HepG2 (cell line): ENCODE measurements around the gene CDH8. TPM values are rescaled to one million over a fixed set of nuclear protein-coding genes. Genes with fewer than 3 reads are reported as not detected.

ENCODE experiments used
- DZIP1 ChIP-seq: sonication (generic); formaldehyde crosslinking; IDR thresholded peaks from 2 replicates; pipeline ENCODE4 v1.5.0; 2020; ENCODE audit warnings: mild to moderate bottlenecking, missing genetic modification reagents
- KLF11 ChIP-seq: IDR thresholded peaks from 2 replicates; pipeline ENCODE4 v1.6.1; 2016; ENCODE audit warnings: missing compliant biosample characterization
- MIER2 ChIP-seq: IDR thresholded peaks from 2 replicates; pipeline ENCODE4 v1.6.1; 2016; ENCODE audit warnings: missing biosample characterization, missing genetic modification reagents
- MTA1 ChIP-seq: sonication (generic); formaldehyde crosslinking; IDR thresholded peaks from 2 replicates; pipeline ENCODE4 v1.4.0; 2020; ENCODE audit warnings: missing genetic modification reagents, mild to moderate bottlenecking, borderline replicate concordance
- PAX8 ChIP-seq: sonication (generic); formaldehyde crosslinking; IDR thresholded peaks from 2 replicates; pipeline ENCODE4 v1.8.0; 2022; ENCODE audit warnings: mild to moderate bottlenecking, missing genetic modification reagents, borderline replicate concordance
- PCBP2 ChIP-seq: fragments of 200-400 bp; formaldehyde crosslinking; optimal IDR thresholded peaks from 2 replicates; pipeline ENCODE3; 2018; ENCODE audit warnings: low read length, low read depth; ENCODE audit not compliant: poor library complexity, severe bottlenecking
- PRMT3 ChIP-seq: sonication (generic); formaldehyde crosslinking; IDR thresholded peaks from 2 replicates; pipeline ENCODE4 v1.8.1; 2022; ENCODE audit warnings: low read depth, mild to moderate bottlenecking, moderate library complexity, missing genetic modification reagents, borderline replicate concordance
- ZNF431 ChIP-seq: sonication (generic); formaldehyde crosslinking; IDR thresholded peaks from 2 replicates; pipeline ENCODE4 v1.9.0; 2022; ENCODE audit warnings: missing genetic modification reagents, low read depth, mild to moderate bottlenecking, borderline replicate concordance
- ZNF550 ChIP-seq: sonication (generic); formaldehyde crosslinking; IDR thresholded peaks from 2 replicates; pipeline ENCODE4 v1.4.0; 2020; ENCODE audit warnings: mild to moderate bottlenecking, missing genetic modification reagents, borderline replicate concordance
- ZNF569 ChIP-seq: sonication (generic); formaldehyde crosslinking; IDR thresholded peaks from 2 replicates; pipeline ENCODE4 v1.5.0; 2020; ENCODE audit warnings: mild to moderate bottlenecking, missing genetic modification reagents, moderate library complexity, borderline replicate concordance
- polyA plus RNA-seq, 8 experiments: library from polyadenylated mRNA; depleted of rRNA in 3 of 8; stranded (reverse) in 7 of 8; unstranded in 1 of 8; fragments of >200 nt; fragmentation: Illumina TruSeq in 4 of 8; extraction: Trizol in 4 of 8; gene quantifications; 2 replicates each; pipeline versions ENCODE4 v1.2.1 to v1.2.3, GENCODE V29; 2011 to 2016; ENCODE audit warnings: low read depth in 4 of 8, missing spikeins in 1 of 8, mixed read lengths in 1 of 8; ENCODE audit not compliant: insufficient read depth in 1 of 8
- total RNA-seq, 5 experiments: library from RNA; depleted of rRNA; stranded (reverse); fragments of >200 nt; fragmentation: Illumina TruSeq; extraction: Trizol; gene quantifications; 2 replicates each; pipeline ENCODE4 v1.2.3, GENCODE V29; 2016; ENCODE audit warnings: low read depth in 1 of 5
- TF ChIP-seq, protein P1 (sequence below), 2 experiments: sonication (generic) in 1 of 2; formaldehyde crosslinking in 1 of 2; IDR thresholded peaks; 2 replicates each; pipeline versions ENCODE4 v1.5.1 to v1.6.1; 2011 to 2020; ENCODE audit warnings: borderline replicate concordance in 1 of 2, low read depth in 1 of 2, low read length in 1 of 2, mild to moderate bottlenecking in 1 of 2, missing genetic modification reagents in 1 of 2, moderate library complexity in 1 of 2
- TF ChIP-seq, protein P2 (sequence below): sonication (generic); formaldehyde crosslinking; IDR thresholded peaks from 2 replicates; pipeline ENCODE4 v1.5.0; 2020; ENCODE audit warnings: mild to moderate bottlenecking, missing genetic modification reagents, moderate library complexity

Gene CDH8
- total and polyA plus RNA-seq, 2 of the 13 experiments (the other 11 are each of a cell fraction or from before 2014, with no cell fraction given) = not detected

- TF ChIP-seq, protein P1, sequence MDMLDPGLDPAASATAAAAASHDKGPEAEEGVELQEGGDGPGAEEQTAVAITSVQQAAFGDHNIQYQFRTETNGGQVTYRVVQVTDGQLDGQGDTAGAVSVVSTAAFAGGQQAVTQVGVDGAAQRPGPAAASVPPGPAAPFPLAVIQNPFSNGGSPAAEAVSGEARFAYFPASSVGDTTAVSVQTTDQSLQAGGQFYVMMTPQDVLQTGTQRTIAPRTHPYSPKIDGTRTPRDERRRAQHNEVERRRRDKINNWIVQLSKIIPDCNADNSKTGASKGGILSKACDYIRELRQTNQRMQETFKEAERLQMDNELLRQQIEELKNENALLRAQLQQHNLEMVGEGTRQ (IDR thresholded peaks at IDR 0.05; ENCODE audit: low read depth, low read length) = no peak
- TF ChIP-seq, protein P1 (CRISPR knock-in tag; IDR thresholded peaks at IDR 0.05; ENCODE audit: borderline replicate concordance) = no peak
- TF ChIP-seq KLF11 (CRISPR knock-in tag) (no peak), ZNF569 (no peak), MTA1 (CRISPR knock-in tag) (no peak), PCBP2 (no peak), MIER2 (CRISPR knock-in tag) (no peak), PAX8 (no peak), ZNF431 (CRISPR knock-in tag) (no peak), ZNF550 (CRISPR knock-in tag) (no peak), PRMT3 (no peak), DZIP1 (no peak)
- TF ChIP-seq, protein P2, sequence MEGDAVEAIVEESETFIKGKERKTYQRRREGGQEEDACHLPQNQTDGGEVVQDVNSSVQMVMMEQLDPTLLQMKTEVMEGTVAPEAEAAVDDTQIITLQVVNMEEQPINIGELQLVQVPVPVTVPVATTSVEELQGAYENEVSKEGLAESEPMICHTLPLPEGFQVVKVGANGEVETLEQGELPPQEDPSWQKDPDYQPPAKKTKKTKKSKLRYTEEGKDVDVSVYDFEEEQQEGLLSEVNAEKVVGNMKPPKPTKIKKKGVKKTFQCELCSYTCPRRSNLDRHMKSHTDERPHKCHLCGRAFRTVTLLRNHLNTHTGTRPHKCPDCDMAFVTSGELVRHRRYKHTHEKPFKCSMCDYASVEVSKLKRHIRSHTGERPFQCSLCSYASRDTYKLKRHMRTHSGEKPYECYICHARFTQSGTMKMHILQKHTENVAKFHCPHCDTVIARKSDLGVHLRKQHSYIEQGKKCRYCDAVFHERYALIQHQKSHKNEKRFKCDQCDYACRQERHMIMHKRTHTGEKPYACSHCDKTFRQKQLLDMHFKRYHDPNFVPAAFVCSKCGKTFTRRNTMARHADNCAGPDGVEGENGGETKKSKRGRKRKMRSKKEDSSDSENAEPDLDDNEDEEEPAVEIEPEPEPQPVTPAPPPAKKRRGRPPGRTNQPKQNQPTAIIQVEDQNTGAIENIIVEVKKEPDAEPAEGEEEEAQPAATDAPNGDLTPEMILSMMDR (CRISPR knock-in tag) = no peak
Measured at GRCh38 chr16:61940611-61941010, 95.6 kb downstream of the CDH8 start (continued).
